ENCODE results near the gene AFAP1L2.

- TF ChIP-seq POLR2AphosphoS5 (IDR thresholded peaks at IDR 0.05) (no peak), POLR2A (IDR thresholded peaks at IDR 0.05) (no peak), CTCF (IDR thresholded peaks at IDR 0.05) (no peak)
Measured at GRCh38 chr10:114408968-114409444, 4.7 kb upstream of the AFAP1L2 start.
